GM21367 (cell line): Measurements from ENCODE around the gene STX8.
"Not testable (repeated sequence)": the region's sequence is repeated elsewhere in the genome, so short reads cannot be mapped to it uniquely, and the experiment has no call there.

Experiments
- ATAC-seq: cut with Tn5 transposase; IDR thresholded peaks from one replicate; pipeline ENCODE4 v1.9.1; 2021; ENCODE audit not compliant: unreplicated experiment

Gene STX8

GRCh38 chr17:9408381-9408780 is 167.2 kb downstream of the STX8 start:
- no peak for ATAC-seq

- no peak for ATAC-seq
Observed at GRCh38 chr17:9406046-9406606, 169.5 kb downstream of the STX8 start.

GRCh38 chr17:9403257-9403656 is 172.4 kb downstream of the STX8 start:
- ATAC-seq: no peak

GRCh38 chr17:9402590-9403199 is 172.9 kb downstream of the STX8 start:
- ATAC-seq: no peak

GRCh38 chr17:9401434-9401833 is 174.2 kb downstream of the STX8 start:
- no peak for ATAC-seq

GRCh38 chr17:9389111-9389527 is 186.5 kb downstream of the STX8 start:
- peak; percentile 75 for ATAC-seq

GRCh38 chr17:9386401-9386800 is 189.2 kb downstream of the STX8 start:
- ATAC-seq: no peak

GRCh38 chr17:9383826-9384225 is 191.8 kb downstream of the STX8 start:
- ATAC-seq: no peak

- ATAC-seq: no peak
Observed at GRCh38 chr17:9382626-9383025, 193.0 kb downstream of the STX8 start.

- ATAC-seq: no peak
Observed at GRCh38 chr17:9381068-9381467, 194.6 kb downstream of the STX8 start.

GRCh38 chr17:9380361-9380760 is 195.3 kb downstream of the STX8 start:
- ATAC-seq: no peak

GRCh38 chr17:9376177-9376576 is 199.4 kb downstream of the STX8 start:
- ATAC-seq: not testable (repeated sequence)

GRCh38 chr17:9371019-9371418 is 204.6 kb downstream of the STX8 start:
- ATAC-seq: no peak

GRCh38 chr17:9370467-9370866 is 205.2 kb downstream of the STX8 start:
- ATAC-seq: no peak

GRCh38 chr17:9368631-9369030 is 207.0 kb downstream of the STX8 start:
- ATAC-seq: no peak

GRCh38 chr17:9367156-9367555 is 208.5 kb downstream of the STX8 start:
- no peak for ATAC-seq

- ATAC-seq: no peak
Observed at GRCh38 chr17:9364837-9365430, 210.7 kb downstream of the STX8 start.

- no peak for ATAC-seq
Observed at GRCh38 chr17:9363440-9364350, 211.9 kb downstream of the STX8 start.

- no peak for ATAC-seq
Observed at GRCh38 chr17:9361188-9361955, 214.2 kb downstream of the STX8 start.

- no peak for ATAC-seq
Observed at GRCh38 chr17:9360677-9361081, 214.9 kb downstream of the STX8 start.

GRCh38 chr17:9356488-9356911 is 219.1 kb downstream of the STX8 start:
- ATAC-seq: no peak
